Measurements from ENCODE around the gene ZFPM1. TPM values are rescaled to one million over a fixed set of nuclear protein-coding genes. Genes with fewer than 3 reads are reported as not detected.

The ZFPM1 gene
- polyA plus RNA-seq, 1 of the 3 experiments (the other 2 are of a cell fraction): 1.2 TPM

GRCh38 chr16:88528902-88529318, 75.8 kb downstream of the ZFPM1 start:
- H3K27me3 ChIP-seq (ENCODE audit: insufficient read depth): no peaks in the 10 kb centered on the region
- peaks cover 0 to 9% of the 10 kb centered on the region in 2 experiments; a peak in 1 of 4 replicates for H3K4me1 ChIP-seq (ENCODE audit: control insufficient read depth in 1 of 2, insufficient read depth in 2 of 2, low read depth in 1 of 2, low read length in 1 of 2)
- 89% methylated on average over 22 of the region's 22 CpGs for WGBS (ENCODE audit: low lambda C conversion rate)
- POLR2A ChIA-PET: no interaction called here
- CTCF ChIA-PET: interaction anchor here (0.9 to 3.3 kb wide), 7 partner anchors 22 to 90 kb away, joined by 3 to 12 read pairs (median 4); no protein-coding TSS in a partner anchor
- no peak for DNase-seq
- no peaks in the 10 kb centered on the region for H3F3A ChIP-seq (replicated peaks; ENCODE audit: insufficient read depth)
- H3K9ac ChIP-seq: no peak overlapping the region
- no peaks in the 10 kb centered on the region for H3K9me3 ChIP-seq
- TF ChIP-seq TCF12 (IDR thresholded peaks at IDR 0.05): no peak
- no peak for TF ChIP-seq FOXJ3 (CRISPR knock-in tag; IDR thresholded peaks at IDR 0.05)
- TF ChIP-seq RFX5 (IDR thresholded peaks at IDR 0.05; ENCODE audit: low read length): no peak
- no peak for TF ChIP-seq RCOR1 (IDR thresholded peaks at IDR 0.05; ENCODE audit: low read length)
- TF ChIP-seq, protein P1, sequence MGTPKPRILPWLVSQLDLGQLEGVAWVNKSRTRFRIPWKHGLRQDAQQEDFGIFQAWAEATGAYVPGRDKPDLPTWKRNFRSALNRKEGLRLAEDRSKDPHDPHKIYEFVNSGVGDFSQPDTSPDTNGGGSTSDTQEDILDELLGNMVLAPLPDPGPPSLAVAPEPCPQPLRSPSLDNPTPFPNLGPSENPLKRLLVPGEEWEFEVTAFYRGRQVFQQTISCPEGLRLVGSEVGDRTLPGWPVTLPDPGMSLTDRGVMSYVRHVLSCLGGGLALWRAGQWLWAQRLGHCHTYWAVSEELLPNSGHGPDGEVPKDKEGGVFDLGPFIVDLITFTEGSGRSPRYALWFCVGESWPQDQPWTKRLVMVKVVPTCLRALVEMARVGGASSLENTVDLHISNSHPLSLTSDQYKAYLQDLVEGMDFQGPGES (IDR thresholded peaks at IDR 0.05; ENCODE audit: low read depth, low read length): no peak
- H3K9me2 ChIP-seq: no peaks in the 10 kb centered on the region
- H3K79me2 ChIP-seq (ENCODE audit: insufficient read depth): no peaks in the 10 kb centered on the region
- no peaks in the 10 kb centered on the region for H4K20me1 ChIP-seq (ENCODE audit: insufficient read depth)
- H3K4me2 ChIP-seq: no peak overlapping the region
- no peak overlapping the region for H2AFZ ChIP-seq (ENCODE audit: low read depth)
- peaks cover 0 to 6% of the 10 kb centered on the region in 2 experiments for H3K36me3 ChIP-seq (replicated peaks in 1 of 2; ENCODE audit: control insufficient read depth in 1 of 2, insufficient read depth in 2 of 2, low read length in 1 of 2)
- no peak overlapping the region for H3K27ac ChIP-seq (ENCODE audit: low read depth in 2 of 2, low read length in 1 of 2)
- no peak overlapping the region for H3K4me3 ChIP-seq (ENCODE audit: low read depth in 2 of 2, low read length in 1 of 2)

DNA sequence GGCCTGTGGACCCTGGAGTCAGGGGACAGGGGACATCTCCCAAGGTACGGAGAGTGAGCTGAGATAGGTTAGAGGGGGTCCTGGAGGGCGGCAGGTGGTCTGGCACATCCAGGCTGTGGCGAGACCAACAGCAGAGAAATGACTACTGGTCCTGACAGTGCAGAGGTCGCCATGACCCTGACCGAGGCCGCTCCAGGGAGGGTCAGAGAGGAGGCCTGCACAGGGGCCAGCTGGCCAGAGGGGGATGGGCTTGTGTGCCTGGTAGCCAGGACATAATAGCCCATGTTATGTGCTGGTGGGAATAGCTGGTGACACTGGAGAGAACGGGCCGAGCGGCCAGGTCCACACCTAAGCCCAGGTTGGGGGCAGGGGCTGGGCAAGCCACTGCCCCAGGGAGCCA, 76.5 kb downstream of the ZFPM1 start:
- H3K9ac ChIP-seq: no peak overlapping the region
- 93% methylated on average over 9 of the region's 9 CpGs for WGBS (ENCODE audit: low lambda C conversion rate)
- no peak overlapping the region for H2AFZ ChIP-seq (ENCODE audit: low read depth)
- no peak for TF ChIP-seq EZH2phosphoT487 (IDR thresholded peaks at IDR 0.05; ENCODE audit: borderline replicate concordance, low read depth)
- TF ChIP-seq, protein P2, sequence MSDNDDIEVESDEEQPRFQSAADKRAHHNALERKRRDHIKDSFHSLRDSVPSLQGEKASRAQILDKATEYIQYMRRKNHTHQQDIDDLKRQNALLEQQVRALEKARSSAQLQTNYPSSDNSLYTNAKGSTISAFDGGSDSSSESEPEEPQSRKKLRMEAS (IDR thresholded peaks at IDR 0.05; ENCODE audit: low read depth): no peak
- TF ChIP-seq, protein P1 (IDR thresholded peaks at IDR 0.05; ENCODE audit: low read depth, low read length): no peak
- TF ChIP-seq, protein P3, sequence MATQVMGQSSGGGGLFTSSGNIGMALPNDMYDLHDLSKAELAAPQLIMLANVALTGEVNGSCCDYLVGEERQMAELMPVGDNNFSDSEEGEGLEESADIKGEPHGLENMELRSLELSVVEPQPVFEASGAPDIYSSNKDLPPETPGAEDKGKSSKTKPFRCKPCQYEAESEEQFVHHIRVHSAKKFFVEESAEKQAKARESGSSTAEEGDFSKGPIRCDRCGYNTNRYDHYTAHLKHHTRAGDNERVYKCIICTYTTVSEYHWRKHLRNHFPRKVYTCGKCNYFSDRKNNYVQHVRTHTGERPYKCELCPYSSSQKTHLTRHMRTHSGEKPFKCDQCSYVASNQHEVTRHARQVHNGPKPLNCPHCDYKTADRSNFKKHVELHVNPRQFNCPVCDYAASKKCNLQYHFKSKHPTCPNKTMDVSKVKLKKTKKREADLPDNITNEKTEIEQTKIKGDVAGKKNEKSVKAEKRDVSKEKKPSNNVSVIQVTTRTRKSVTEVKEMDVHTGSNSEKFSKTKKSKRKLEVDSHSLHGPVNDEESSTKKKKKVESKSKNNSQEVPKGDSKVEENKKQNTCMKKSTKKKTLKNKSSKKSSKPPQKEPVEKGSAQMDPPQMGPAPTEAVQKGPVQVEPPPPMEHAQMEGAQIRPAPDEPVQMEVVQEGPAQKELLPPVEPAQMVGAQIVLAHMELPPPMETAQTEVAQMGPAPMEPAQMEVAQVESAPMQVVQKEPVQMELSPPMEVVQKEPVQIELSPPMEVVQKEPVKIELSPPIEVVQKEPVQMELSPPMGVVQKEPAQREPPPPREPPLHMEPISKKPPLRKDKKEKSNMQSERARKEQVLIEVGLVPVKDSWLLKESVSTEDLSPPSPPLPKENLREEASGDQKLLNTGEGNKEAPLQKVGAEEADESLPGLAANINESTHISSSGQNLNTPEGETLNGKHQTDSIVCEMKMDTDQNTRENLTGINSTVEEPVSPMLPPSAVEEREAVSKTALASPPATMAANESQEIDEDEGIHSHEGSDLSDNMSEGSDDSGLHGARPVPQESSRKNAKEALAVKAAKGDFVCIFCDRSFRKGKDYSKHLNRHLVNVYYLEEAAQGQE (IDR thresholded peaks at IDR 0.05; ENCODE audit: low read depth, low read length): no peak
- TF ChIP-seq JUND (IDR thresholded peaks at IDR 0.05): no peak
- no peak for TF ChIP-seq GABPA (IDR thresholded peaks at IDR 0.05; ENCODE audit: low read depth)
- H3K4me3 ChIP-seq (ENCODE audit: low read depth in 2 of 2, low read length in 1 of 2): no peak overlapping the region
- no peak overlapping the region for H3K4me2 ChIP-seq
- peaks cover 0 to 9% of the 10 kb centered on the region in 2 experiments; a peak in 1 of 4 replicates for H3K4me1 ChIP-seq (ENCODE audit: control insufficient read depth in 1 of 2, insufficient read depth in 2 of 2, low read depth in 1 of 2, low read length in 1 of 2)
- no peaks in the 10 kb centered on the region for H4K20me1 ChIP-seq (ENCODE audit: insufficient read depth)
- POLR2A ChIA-PET: no interaction called here
- no peaks in the 10 kb centered on the region for H3K9me2 ChIP-seq
- H3F3A ChIP-seq (replicated peaks; ENCODE audit: insufficient read depth): no peaks in the 10 kb centered on the region
- no peaks in the 10 kb centered on the region for H3K9me3 ChIP-seq
- no peak for DNase-seq
- H3K79me2 ChIP-seq (ENCODE audit: insufficient read depth): no peaks in the 10 kb centered on the region
- no peaks in the 10 kb centered on the region for H3K27me3 ChIP-seq (ENCODE audit: insufficient read depth)
- peaks cover 0 to 6% of the 10 kb centered on the region in 2 experiments for H3K36me3 ChIP-seq (replicated peaks in 1 of 2; ENCODE audit: control insufficient read depth in 1 of 2, insufficient read depth in 2 of 2, low read length in 1 of 2)
- CTCF ChIA-PET: interaction anchor here (0.9 to 3.3 kb wide), 4 partner anchors 23 to 86 kb away, joined by 3 to 12 read pairs (median 7); no protein-coding TSS in a partner anchor
- no peak overlapping the region for H3K27ac ChIP-seq (ENCODE audit: low read depth in 2 of 2, low read length in 1 of 2)

All from SK-N-SH (cell line).